GM21381 (cell line): ENCODE measurements around the gene PPP2CA.
A peak's percentile ranks its signal among the peaks of the same experiment; 100 is the strongest.
"Not testable (repeated sequence)": the region's sequence is repeated elsewhere in the genome, so short reads cannot be mapped to it uniquely, and the experiment has no call there.

Experiments
- ATAC-seq: cut with Tn5 transposase; IDR thresholded peaks from one replicate; pipeline ENCODE4 v1.9.1; 2021; ENCODE audit warnings: mild to moderate bottlenecking, moderate library complexity; ENCODE audit not compliant: unreplicated experiment

The PPP2CA gene

DNA sequence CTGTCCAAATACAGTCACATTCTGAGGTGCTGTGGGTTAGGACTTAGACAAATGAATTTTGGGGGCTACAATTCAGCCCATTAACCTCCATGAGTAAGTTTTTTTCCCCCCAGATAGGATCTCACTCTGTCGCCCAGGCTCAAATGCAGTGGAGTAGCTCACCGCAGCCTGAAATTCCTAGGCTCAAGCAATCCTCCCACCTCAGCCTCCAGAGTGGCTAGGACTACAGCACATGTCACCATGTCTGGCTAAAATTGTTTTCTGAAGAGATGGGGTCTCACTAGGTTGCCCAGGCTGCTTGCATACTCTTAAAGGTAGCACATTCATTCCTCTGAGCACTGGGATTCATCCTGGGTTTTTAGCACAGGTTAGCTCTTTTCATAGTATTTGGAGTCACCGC, 22.2 kb downstream of the PPP2CA start:
- no peak for ATAC-seq

DNA sequence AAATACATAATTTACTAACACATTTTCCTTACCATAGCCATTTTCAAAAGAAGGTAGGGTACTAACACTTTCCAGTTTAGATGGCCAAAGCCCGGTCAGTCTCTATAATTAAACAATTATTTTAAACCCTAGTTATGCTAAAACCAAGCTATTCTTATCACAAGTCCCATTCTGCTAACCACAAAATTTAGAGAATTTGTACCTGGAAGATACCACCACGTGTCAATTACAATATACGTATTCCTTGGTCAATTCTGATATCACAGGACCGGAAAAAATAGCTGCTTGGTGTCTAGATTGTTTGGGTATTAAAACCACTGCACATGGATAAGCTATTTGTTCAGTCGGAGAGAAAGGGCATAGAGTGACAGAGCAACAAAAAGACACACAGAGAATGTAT, 30.2 kb downstream of the PPP2CA start:
- no peak for ATAC-seq

DNA sequence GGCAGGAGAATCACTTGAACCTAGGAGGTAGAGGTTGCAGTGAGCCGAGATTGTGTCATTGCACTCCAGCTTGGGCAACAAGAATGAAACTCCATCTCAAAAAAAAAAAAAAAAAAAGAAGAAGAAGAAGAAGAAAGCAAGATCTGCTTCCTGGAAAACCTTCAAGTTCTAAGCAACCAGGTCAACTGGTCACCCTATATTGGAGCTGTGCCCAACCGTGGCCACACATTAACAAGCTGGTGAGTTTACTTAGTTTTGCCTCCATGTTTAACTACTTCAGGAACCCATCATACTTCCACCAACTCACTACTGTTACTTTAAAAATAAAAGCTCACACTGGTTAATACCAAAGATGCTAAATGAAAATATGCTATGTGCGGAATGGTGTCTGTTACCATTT, 36.8 kb downstream of the PPP2CA start:
- ATAC-seq: no peak

DNA sequence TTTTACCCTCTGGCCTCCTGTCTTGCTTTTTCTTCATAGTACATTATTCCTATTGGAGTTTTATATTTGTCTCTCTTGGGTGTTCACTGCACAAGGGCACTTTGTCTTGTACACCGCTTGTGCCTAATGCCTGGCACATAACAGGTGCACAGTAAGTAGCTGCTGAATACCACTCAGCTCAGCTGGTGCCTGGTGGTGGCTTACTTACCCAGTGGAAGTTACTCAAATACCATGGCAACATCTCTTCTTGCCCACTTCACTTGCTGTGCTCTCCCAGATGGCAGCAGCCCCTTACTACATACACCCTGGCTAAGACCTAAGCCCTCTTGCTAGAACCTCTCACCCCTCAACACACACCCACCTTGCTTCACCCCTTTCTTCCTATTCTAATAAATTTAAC, 37.8 kb downstream of the PPP2CA start:
- ATAC-seq: no peak

DNA sequence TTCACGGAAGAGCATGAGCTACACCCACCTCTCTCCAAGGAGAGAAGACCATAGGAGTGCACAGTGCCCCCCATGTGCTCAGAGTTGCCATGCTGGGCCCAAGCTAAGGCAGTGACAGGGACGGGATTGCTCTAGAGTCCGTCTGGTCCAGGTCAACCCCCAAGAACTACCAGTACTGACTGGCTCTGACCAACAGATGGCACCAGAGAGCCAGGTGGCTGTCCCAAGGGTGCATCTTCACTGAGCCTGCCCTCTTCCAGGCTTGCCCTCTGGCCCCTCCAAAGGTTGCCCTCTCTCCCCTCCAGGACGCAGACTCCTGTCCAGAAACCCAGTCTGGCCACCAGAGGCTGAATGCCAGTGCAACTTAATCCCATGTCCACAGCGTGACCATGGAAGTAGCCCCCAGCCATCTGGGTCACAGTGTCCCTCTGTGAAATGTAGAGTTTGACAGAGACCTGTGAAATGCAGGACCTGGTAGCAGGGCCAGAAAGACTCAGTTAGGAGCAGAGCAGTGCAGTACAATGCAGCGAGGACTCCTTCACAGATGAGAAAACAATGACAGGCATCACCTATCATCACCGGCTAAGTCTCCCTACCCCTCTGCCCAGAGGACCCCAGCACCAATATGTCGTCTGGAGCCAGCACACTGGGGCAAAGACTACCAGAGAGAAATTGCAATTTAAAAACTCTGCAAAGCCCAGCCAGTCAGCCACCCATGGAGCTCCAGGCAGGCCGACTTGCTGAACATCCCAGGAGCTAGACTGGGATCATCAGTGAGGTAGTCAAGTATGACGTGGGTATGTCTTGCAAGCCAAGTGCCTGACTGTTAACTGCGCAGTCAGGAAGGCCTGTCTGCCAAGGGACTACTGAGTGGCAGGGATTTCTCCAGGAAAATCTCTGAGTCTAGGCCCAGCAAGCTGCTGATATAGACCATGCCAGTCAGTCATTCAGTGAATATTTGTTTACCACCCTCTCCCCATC, 41.4 kb downstream of the PPP2CA start:
- ATAC-seq: peak; percentile 78

DNA sequence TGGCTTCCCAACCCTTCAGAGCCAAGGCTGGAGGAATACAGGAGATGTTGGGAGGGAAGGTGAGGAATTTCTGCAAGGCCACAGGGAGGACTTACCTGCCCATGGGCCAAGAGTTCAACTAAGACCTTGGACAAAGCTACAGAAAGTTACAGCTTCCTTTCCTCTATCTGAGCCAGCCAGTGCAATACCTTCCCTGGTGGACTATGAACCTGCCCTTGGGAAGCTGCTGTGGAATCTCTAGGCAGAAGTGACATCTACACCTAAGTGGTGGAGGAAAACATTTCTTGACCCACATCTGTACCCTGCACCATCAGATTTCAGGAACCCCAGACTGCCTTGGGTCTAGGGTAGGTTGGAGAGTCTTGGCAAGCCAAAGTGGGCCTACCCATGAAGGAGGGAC, 42.4 kb downstream of the PPP2CA start:
- ATAC-seq: no peak

DNA sequence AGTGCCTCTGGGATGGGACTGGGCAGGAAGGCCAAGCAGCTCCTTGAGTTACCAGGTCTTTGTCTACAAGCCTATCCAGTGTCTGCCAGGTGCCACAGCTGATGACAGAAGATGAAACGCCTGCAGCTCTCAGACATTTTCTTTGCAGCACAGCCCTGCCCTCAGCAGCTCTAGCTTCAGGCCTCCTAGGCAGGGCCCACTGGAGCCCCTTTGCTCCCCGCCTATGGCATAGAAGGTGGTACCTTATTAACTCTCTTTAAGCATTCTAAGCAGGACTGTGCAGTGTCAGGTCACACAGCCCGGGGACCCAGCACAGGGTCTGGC, 47.8 kb downstream of the PPP2CA start:
- ATAC-seq: no peak

DNA sequence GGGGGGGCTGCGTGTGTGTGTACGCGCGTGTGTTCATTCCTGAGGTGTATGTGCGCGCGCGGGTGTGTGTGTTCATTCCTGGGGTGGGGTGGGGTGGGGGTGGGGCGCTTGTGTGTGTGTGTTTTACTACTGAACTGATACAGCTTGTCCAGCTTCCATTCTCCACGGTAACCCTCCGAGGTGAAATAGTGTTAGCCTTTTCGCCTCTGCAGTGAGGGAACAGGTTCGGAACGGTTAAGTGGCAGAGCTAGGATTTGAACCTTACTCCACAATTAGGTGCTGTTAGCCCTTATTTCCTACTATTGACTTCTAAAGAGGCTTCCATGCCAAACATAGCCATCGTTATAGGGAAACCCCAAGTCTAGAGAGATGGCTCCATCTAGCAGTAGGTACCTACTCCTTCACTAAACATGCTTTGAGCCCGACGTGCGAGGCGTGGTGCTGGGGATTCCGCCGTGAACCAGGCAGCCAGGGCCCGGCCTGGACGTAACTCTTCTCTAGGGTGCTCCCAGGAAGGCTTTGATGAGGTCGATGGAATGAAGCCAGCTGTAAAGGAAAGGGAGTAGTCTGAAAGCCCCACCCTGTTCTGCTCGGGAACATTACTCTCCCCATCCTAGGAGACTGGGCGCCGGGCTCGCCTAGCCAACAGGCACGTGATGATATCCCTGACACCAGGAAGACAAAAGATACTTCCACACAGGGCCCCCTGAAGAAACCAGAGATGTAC, 48.3 kb downstream of the PPP2CA start:
- ATAC-seq: peak; percentile 2

DNA sequence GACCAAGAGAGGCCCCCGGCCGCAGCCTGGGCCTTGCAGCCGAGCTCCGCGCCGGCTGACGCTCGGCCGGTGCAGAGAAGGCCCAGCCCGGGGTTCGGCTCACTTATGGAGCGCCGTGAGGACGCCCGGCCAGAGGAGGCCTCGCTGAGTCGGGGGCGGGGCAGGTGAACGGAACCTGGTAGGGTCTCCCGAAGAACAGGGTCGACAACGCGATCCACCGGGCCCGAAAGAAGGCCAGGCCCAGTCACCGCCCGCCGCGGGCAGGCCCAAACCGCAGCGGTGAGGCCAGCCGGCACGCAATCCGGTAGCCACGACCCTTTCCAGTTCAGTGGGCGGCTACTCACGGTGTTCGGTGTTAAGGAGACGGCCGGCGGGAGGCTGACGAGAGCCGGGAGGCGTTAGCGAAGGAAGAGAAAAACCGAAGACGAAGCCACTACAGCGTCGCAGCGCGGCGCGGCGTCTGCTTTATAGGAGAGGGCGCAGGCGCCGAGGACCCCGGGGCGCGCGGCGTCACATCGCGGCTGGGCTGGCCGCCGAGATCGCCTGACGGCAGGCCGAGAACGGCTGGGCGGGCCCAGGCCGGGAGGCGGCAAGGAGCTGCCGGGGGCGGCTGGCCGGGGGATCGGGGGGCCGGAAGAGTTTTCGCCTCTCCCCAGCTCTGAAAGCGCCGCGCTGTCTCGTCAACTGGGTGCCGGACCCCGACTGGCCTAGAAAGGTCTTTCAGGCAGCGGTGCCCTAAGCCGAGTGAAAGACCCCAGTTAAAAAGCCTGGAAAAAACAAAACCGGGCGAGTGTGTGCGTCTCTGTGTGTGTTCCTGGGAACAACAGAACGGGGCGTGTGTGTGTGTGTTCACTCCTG, 49.1 kb downstream of the PPP2CA start, which contains the start of gene SKP1:
SKP1 (minus strand) TSS at position 440 of the 858 bp plus-strand sequence. CDS start 2,928 bp downstream, outside the sequence.
- peak; percentile 75 for ATAC-seq

DNA sequence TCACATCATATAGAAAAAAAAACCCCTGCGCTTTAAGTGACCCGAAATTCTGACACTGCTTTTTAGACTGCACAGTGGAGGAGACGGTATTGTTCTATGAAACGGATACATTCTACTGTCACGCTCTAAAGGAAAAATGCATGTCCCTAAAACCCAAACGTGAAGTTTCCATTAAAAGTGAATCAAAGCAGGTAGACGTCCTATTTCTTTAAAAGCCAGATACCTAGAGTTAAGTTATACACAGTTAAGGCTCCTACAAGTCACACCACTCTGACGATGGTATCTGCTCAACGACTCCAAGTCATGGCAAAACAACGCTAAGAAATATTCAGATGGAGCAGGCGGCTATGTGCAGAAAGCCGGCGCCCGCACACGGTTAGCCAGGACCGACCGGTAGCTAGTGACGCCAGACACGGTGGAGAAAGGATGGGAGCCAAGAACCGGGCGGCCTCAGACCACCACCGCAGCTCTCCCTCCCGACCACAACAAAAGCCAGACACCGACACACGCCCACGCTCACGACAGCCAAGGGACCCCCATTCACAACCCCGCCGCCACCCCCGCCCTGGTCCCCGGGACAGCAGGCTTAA, 49.9 kb downstream of the PPP2CA start:
- ATAC-seq: peak; percentile 25

DNA sequence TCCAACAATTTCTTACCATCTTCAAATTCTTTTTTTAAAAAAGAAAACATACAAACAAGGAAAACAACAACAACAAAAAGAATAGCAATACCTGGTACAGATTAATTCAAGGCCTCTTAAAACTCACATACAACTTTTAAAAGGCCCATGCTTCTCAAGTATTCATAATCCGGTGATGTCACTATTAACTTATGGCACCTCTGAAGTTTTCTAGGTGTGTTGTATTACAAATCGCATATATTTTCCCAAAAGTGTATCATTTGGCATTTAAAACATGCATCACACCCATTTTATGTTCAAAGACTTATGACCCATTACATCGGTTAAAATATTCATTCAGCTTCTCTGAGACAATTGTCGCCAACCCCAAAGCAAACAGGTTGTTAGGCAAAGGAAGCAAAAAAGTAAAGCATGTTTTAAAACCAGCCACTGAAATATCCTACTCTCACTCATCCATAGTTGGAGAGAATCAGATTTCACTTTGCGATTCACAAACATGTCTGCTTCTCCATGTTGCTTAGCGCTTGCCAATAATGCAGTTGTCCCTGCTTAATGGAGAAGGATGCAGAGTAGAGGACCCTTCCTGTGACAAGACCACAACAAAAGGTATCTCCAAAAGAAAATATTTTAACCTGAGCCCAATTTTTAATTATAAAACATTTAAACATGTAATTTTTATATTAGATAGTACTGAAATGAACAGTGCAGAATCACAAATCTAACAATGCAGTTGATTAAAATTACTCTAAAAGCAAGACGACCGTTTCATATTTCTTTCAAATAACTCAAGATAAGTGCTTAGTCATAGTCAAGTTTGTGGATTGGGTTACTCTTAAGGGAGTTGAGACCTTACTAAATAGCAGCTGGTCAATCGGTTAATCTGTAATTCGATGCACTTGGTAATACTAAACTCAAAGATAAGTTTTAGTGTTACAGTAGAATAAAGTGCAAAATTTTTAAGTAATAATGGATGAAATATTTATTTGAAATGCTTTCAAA, 50.7 kb downstream of the PPP2CA start:
- no peak for ATAC-seq

DNA sequence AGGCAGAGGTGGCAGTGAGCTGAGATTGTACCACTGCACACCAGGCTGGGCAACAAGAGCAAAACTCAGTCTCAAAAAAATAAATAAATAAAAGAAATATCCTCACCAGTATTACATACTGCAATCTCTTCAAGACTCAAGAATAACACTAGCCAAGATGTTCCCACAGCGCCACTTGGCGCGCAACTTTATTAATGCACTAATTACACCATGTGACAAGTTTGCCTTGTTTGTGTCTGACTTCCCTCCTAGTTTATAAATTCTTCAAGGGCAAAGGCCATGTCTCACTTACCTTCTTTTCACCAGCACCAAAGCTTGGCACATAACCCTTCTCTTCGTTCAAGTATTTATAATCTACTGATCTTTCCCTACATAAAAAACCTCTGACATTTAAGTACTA, 53.9 kb downstream of the PPP2CA start:
- ATAC-seq: no peak

DNA sequence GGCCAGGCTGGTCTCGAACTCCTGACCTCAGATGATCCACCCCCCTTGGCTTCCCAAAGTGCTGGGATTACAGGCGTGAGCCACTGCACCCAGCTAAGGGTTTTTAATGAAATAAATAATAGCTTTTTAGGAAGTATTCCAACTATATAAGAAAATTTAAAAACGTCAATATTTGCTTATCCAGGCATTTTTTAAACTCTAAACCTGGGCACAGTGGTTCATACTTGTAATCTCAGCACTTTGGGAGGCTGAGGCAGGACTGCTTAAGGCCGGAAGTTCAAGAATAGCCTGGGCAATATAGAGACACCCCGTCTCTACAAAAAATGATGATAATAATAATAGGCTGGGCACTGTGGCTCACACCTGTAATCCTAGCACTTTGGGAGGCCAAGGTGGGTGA, 63.3 kb downstream of the PPP2CA start:
- ATAC-seq: no peak

DNA sequence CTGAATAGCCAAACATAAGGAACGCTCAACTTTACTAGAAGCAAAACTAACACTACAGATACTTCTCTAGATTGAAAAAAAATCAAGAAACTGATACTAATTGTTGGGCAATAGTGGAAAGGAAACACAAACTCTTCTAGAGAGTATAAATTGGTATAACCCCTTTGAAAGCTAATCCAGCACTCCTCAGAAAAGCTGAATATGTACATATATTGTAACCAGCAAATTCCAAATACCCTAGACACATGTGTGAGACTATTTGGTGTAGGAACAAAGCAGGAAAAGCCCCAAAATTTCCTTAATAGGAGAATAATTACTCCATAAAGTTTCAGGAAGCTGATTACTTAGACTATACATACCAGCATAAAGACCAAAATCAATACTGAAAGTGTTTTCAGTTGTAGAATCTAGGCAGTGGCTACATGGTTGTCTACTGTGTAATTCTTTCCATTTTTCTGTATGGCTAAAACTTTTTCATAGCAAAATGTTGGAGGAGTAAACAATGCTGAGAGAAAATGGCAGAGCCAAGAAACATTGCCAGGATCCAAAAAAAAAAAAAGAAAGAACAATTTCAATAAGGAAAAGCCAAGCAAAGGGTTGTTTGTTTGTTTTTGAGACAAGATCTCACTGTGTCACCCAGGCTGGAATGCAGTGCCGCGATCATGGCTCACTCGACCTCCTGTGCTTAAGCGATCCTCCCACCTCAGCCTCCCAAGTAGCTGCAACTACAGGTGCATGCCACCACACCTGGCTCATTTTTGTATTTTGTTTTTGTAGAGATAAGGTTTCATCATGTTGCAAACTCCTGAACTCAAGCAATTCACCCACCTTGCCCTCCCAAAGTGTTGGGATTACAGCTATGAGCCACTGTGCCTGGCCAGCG, 64.1 kb downstream of the PPP2CA start:
- ATAC-seq: no peak

DNA sequence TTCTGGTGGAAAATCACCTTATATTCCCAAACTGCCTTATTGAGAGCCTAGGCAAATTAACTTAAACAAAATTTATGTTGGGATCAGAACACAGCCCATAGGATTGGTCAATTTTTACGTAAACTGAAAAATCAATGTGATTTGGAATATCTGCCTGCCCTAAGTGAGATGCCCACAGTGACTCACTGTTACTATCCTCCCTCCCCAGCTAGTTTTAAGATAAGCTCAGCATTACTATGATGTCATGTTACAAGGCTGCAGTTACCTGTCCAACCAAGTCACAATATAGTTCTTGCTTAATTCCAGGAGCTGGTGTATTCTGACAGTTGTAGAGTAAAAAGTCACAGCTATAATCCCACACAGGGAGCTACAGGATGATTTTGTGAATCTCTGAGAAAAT, 72.2 kb downstream of the PPP2CA start:
- ATAC-seq: no peak

DNA sequence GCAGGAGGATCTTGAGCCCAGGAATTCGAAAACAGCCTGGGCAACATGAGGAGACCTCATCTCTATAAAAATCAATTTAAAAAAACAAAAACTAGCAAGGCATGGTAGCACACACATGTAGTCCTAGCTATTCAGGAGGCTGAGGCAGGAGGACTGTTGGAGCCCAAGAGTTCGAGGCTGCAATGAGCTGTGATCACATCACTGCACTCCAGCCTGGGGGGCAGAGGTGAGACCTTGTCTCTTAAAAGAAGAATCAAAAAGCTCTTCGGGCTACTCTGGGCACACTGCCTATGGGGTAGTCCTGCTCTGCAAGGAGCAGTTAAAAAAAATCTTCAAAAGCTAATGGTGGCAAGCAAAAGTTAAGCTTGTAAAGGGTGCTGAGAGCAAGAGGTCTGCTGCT, 72.6 kb downstream of the PPP2CA start:
- ATAC-seq: no peak

DNA sequence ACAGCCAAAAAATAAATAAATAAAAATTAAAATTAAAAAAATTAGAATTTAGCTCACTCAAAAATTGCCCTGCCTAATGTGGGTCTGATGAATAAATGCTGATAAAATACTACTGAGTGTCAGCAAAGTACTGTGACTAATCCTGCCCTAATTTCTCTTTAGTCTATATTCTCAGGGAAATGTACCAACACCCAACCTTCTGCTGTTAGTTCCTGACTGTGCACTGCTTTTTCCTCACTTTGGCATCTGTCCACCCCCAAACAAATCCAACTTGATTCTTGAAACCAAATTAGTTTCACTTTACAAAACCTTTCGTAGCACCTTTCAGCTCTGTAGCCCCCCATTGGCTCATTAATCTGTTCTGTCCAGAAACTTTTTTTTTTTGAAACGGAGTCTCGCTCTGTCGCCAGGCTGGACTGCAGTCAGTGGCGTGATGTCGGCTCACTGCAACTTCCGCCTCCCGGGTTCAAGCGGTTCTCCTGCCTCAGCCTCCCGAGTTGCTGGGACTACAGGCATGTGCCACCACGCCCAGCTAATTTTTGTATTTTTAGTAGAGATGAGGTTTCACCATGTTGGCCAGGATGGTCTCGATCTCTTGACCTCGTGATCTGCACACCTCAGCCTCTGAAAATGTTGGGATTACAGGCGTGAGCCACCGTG, 73.6 kb downstream of the PPP2CA start:
- ATAC-seq: not testable (repeated sequence)

DNA sequence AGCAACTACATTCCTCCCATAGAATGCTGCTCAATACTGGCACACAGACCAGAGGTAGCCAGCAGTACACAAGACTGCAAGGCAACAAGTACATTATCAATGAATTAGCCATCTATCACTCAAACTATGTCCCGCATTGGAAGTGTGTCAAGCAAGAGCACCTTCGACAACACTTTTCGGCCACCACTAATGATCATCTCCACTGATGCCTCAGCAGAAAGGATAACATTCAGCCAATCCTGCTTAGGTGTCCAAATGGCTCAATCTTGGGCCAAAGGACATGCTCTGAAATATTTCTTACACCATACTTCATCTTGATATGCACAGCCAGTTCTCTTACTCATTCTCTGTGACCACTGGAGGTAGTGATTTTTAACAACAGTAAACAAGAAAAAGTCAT, 74.2 kb downstream of the PPP2CA start:
- ATAC-seq: no peak
